Right atrium auricular region (tissue), 2 donors: Measurements from ENCODE around the gene GALNT13. TPM values are rescaled to one million over a fixed set of nuclear protein-coding genes. Genes with fewer than 3 reads are reported as not detected.

Experiments
- DNase-seq: peaks from one replicate; pipeline ENCODE4 v3.0.0-alpha.2; 2019; ENCODE audit warnings: low spot score
- H3K27ac ChIP-seq, 2 donors: fragments of 200-600 bp; sonication (generic); 1 replicate in 1 of 2; 2 replicates in 1 of 2; pipeline ENCODE4 v1.5.1; 2016 to 2019
- H3K27me3 ChIP-seq, 2 donors: fragments of 200-600 bp; sonication (generic); one replicate each; pipeline versions ENCODE4 v1.5.1 to v1.6.0; 2017 to 2019
- H3K36me3 ChIP-seq: fragments of 200-600 bp; sonication (generic); one replicate; pipeline ENCODE4 v1.5.1; 2016
- H3K4me1 ChIP-seq, 2 donors: fragments of 200-600 bp; sonication (generic); one replicate each; pipeline versions ENCODE4 v1.5.1 to v1.6.0; 2017 to 2019
- H3K4me3 ChIP-seq, 2 donors: fragments of 200-600 bp; sonication (generic); 1 replicate in 1 of 2; 2 replicates in 1 of 2; pipeline ENCODE4 v1.5.1; 2017 to 2019; ENCODE audit warnings: mild to moderate bottlenecking in 1 of 2, moderate library complexity in 1 of 2
- H3K9me3 ChIP-seq, 2 donors: fragments of 200-600 bp; sonication (generic); one replicate each; pipeline ENCODE4 v1.5.1; 2019
- total RNA-seq, 2 donors: library from RNA; depleted of rRNA; stranded (reverse); fragments of >200 nt; gene quantifications; one replicate each; pipeline ENCODE4 v1.1.0, GENCODE V29; 2016
- TF ChIP-seq, protein P1 (sequence below), 2 donors: fragments of 200-600 bp; sonication (generic); IDR thresholded peaks; one replicate each; pipeline ENCODE4 v1.5.1; 2019; ENCODE audit warnings: antibody characterized with exemption in 2 of 2

The GALNT13 gene
- total RNA-seq, 2 donors from 2014 or later = 0.55 to 2.2 TPM

GRCh38 chr2:154381931-154382794 lies 510.4 kb downstream of the GALNT13 start:
- TF ChIP-seq, protein P1, sequence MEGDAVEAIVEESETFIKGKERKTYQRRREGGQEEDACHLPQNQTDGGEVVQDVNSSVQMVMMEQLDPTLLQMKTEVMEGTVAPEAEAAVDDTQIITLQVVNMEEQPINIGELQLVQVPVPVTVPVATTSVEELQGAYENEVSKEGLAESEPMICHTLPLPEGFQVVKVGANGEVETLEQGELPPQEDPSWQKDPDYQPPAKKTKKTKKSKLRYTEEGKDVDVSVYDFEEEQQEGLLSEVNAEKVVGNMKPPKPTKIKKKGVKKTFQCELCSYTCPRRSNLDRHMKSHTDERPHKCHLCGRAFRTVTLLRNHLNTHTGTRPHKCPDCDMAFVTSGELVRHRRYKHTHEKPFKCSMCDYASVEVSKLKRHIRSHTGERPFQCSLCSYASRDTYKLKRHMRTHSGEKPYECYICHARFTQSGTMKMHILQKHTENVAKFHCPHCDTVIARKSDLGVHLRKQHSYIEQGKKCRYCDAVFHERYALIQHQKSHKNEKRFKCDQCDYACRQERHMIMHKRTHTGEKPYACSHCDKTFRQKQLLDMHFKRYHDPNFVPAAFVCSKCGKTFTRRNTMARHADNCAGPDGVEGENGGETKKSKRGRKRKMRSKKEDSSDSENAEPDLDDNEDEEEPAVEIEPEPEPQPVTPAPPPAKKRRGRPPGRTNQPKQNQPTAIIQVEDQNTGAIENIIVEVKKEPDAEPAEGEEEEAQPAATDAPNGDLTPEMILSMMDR (IDR thresholded peaks at IDR 0.05) = no peak
- no peaks in the 10 kb centered on the region for H3K4me1 ChIP-seq
- no peaks in the 10 kb centered on the region for H3K27me3 ChIP-seq
- H3K27ac ChIP-seq = no peak overlapping the region
- DNase-seq = no peak
- no peak overlapping the region for H3K4me3 ChIP-seq
- H3K36me3 ChIP-seq = no peaks in the 10 kb centered on the region
- H3K9me3 ChIP-seq = no peaks in the 10 kb centered on the region

DNA sequence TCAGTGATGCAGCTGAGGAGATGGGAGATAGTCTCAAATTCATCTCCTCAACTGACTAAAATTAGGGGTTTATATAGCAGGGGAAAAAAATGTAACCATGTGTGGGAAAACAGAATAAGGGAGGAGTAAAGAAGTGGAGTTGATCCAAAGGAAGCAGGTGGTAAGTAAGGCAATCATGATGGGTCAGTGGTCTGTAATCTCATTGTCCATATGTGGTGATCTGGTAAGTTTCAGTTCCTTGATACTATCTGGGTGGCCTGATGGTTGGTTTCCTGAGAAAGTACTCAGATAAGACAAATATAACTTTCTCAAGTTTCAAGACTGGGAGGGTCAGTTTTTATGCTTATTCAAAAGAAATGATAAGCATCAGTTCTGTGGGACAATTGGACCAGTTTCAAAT lies 514.5 kb downstream of the GALNT13 start:
- TF ChIP-seq, protein P1 (IDR thresholded peaks at IDR 0.05) = no peak
- Histone ChIP-seq H3K27ac (no peak overlapping the region), H3K4me1 (no peaks in the 10 kb centered on the region), H3K36me3 (no peaks in the 10 kb centered on the region), H3K9me3 (peaks cover 0 to 4% of the 10 kb centered on the region in 2 donors), H3K4me3 (no peak overlapping the region), H3K27me3 (no peaks in the 10 kb centered on the region)
- no peak for DNase-seq

GRCh38 chr2:154391051-154391450 lies 519.3 kb downstream of the GALNT13 start:
- Histone ChIP-seq H3K27ac (no peak overlapping the region), H3K27me3 (no peaks in the 10 kb centered on the region), H3K4me3 (no peak overlapping the region), H3K4me1 (no peaks in the 10 kb centered on the region), H3K36me3 (no peaks in the 10 kb centered on the region), H3K9me3 (peaks cover 0 to 4% of the 10 kb centered on the region in 2 donors)
- TF ChIP-seq, protein P1 (IDR thresholded peaks at IDR 0.05) = no peak
- no peak for DNase-seq

DNA sequence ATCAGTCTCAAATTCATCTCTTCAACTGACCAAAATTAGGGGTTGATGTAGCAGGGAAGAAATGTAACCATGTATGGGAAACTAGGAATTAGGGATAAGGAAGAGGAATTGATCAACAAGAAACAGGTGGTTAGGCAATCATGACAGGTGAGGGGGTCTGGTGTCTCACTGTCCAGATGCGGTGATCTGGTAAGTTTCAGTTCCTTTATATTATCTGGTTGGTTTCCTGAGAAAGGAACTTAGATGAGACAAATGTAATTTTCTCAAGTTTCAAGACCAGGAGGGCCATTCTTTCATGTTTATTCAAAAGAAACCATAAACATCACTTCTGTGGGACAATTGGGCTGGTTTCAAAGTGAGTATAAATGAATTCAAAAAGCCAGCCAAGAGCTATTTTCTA lies 520.5 kb downstream of the GALNT13 start:
- Histone ChIP-seq H3K27ac (no peak overlapping the region), H3K27me3 (no peaks in the 10 kb centered on the region), H3K4me3 (no peak overlapping the region), H3K36me3 (no peaks in the 10 kb centered on the region), H3K4me1 (no peaks in the 10 kb centered on the region), H3K9me3 (peaks cover 0 to 4% of the 10 kb centered on the region in 2 donors)
- TF ChIP-seq, protein P1 (IDR thresholded peaks at IDR 0.05) = no peak
- DNase-seq = no peak

DNA sequence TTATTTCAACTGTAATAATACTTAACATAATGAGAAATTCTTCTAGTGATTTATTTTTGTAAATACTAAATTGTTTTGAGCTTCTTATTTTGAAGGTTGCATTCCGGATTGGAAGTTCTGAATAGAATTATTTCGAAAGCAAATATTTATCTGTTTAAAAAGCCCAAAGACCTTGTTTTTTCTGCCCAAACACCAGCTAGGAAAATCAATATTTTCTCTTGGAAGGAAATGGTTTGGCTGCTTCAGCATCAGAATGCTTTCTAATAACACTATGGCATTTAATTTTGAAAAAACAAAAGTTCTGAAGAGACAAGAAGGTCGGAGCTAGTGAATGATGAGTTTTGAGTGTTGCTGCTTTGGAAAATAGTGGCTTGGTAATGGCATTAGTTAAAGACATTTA lies 522.9 kb downstream of the GALNT13 start:
- peaks cover 0 to 4% of the 10 kb centered on the region in 2 donors for H3K9me3 ChIP-seq
- TF ChIP-seq, protein P1 (IDR thresholded peaks at IDR 0.05) = no peak
- no peaks in the 10 kb centered on the region for H3K36me3 ChIP-seq
- no peak overlapping the region for H3K27ac ChIP-seq
- no peak for DNase-seq
- no peaks in the 10 kb centered on the region for H3K4me1 ChIP-seq
- no peak overlapping the region for H3K4me3 ChIP-seq
- no peaks in the 10 kb centered on the region for H3K27me3 ChIP-seq
